GM19238 (cell line): Measurements from ENCODE around the gene TRNAU1AP.
"Not testable (repeated sequence)": the region's sequence is repeated elsewhere in the genome, so short reads cannot be mapped to it uniquely, and the experiment has no call there.

Experiments
- DNase-seq: peaks from one replicate; pipeline ENCODE4 v3.0.0; 2011; ENCODE audit warnings: low spot score; ENCODE audit not compliant: insufficient read length

TRNAU1AP gene

DNA sequence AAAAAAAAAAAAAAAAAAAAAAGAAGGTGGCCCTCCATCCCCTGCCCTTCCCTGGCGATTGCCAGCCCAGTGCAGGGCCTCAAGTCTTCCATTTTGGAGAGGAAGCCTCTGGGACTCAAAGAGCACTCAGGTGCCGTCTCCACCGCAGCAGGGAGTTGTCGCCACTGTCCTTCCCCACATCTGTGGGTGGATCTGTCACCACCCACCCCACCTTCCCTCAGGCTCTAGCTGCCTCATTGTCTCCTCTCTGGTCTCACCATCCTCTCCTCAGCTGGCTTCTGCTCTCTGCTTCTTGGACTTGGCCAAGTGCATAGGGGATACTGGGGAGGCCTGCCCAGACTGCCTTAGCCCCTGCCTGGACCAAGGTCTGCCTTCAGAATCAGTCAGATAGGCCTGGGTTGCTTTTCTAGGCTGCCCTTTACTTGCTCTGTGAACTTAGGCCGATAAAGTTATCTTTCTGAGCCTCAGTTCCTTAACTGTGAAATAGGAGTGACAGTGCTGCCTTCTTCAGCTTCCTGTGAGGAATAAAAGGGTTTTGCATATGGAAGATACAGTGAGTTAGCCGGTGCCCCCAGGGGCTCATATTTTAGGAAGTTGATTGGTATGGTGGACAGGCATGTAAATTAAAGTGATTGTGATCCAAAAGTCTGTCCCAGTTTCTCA lies 31.3 kb upstream of the TRNAU1AP start:
- no peak for DNase-seq

DNA sequence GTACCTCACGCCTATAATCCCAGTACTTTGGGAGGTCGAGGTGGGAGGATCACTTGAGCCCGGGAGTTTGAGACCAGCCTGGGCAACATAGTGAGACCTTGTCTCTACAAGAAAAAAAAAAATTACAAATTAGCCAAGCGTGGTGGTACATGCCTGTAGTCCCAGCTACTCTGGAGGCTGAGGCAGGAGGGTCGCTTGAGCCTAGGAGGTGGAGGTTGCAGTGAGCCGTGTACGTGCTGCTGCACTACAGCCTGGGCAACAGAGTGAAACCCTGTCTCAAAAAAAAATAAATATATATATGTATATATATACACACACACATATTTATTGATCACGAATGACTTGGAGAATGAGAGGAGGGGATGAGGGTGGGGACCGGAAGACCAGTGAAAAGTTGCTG lies 30.3 kb upstream of the TRNAU1AP start:
- not testable (repeated sequence) for DNase-seq

DNA sequence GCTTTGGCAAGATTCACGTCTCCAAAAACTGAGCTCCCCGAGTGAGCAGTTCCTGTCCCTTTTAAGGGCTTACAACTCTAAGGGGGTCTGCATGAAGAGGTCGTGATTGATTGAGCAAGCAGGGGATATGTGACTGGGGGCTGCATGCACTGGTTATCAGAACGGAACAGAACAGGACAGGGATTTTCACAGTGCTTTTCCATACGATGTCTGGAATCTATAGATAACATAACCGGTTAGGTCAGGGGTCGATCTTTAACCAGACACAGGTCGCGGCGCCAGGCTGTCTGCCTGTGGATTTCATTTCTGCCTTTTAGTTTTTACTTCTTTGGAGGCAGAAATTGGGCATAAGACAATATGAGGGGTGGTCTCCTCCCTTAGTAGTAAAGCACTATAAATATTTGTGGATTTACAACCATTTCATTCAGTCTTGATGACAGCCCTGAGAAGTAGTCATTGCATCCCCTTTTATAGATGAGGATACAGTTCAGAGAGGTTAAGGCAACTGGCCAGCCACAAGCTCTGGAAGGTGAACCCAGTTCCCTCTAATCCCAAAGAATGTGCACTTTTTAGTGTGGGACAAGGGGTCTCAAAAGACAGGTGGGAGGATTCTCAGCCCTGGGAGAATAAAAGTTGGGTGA lies 27.8 kb upstream of the TRNAU1AP start:
- not testable (repeated sequence) for DNase-seq

DNA sequence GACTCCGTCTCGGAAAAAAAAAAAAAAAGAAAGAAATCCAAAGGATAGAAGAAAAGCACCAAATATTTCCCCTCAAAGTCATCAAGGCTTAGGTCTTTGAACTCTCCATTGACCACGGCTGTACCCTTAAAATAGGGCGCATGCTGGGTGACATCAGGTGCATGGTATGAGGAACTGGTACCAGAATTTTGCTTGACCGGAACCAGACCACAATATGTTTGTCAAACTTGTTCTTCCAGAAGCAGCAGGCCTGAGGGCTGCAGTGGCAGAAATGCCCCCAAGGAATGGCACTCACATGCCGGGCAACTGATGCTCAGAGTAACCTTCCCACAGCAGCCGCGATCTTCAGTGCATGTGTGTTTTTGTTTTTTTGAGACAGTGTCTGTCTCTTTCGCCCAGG lies 26.0 kb upstream of the TRNAU1AP start:
- DNase-seq, result no peak

DNA sequence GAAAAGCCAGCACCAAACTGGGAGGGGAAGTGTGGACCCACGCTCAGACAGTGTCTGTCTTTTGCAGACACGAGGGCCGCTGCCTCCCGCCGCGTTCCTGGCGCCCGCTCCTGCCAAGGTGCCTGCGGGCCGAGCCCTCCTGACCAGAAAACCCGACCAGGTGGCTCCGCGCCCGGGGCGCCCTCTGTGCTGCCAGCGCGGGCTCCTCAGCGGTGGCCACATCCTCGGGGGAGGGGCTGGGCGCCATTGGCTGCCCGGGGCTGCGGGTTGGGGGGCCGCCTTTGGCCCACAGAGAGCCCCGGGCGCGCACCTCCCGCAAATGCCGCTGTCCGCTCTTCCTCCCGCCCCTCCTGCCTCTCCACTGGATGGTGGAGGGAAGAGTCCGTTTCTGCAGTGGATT lies 22.4 kb upstream of the TRNAU1AP start:
- no peak for DNase-seq

DNA sequence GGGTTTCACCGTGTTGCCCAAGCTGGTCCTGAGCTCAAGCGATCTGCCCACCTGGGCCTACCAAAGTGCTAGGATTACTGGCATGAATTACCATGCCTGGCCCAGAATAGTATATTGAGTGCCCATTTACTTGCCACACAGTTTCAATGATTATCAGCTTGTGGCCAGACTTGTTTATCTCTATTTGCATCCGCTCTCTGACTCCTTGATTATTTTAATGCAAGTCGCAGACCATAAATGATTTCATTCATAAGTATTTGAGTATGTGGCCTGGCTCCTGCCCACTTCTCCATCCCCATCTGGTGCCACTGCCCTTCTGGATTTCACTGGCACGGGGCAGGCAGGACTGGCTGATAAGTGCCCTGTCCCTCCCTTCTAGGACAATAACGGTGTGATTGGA lies 18.2 kb upstream of the TRNAU1AP start:
- DNase-seq, result no peak

DNA sequence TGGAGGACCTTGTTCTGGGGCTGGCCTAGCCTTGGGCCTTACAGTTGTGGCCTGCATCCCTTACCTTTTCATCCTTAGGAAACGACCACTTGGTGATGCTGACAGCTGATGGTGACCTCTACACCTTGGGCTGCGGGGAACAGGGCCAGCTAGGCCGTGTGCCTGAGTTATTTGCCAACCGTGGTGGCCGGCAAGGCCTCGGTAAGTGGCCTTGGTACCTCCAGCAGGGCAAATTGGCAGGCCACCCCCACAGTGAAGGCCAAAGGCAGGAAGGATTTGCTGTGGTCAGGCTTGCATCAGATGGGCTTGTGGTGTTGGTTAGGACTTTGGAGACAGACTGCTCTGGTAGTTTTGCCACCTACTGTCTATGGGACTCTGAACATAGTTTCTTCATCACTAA lies 17.7 kb upstream of the TRNAU1AP start:
- DNase-seq, result no peak

DNA sequence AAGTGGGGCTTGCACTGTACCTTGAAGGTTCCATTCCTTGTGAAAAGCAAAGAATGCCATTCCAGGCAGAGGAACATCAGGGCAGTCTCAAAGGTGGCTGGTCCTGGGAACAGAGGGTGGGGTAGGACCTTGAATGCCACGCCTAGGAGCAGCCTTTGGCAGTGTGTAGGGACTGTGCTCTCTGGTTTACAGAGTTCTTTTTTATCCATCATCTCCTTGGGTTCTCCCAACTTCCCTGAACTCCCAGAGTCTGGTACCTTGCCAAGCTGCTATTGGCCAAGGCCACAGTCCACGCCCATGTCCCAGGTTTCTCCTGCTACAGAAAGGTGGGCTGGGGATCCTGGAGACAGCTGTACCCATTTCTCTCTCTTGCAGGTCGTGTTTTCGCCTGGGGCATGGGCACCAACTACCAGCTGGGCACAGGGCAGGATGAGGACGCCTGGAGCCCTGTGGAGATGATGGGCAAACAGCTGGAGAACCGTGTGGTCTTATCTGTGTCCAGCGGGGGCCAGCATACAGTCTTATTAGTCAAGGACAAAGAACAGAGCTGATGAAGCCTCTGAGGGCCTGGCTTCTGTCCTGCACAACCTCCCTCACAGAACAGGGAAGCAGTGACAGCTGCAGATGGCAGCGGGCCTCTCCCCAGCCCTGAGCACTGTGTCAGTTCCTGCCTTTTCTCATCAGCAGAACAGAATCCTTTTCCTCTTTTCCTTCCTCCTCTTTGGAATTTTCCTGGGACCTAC lies 15.3 kb upstream of the TRNAU1AP start:
- DNase-seq, result no peak

DNA sequence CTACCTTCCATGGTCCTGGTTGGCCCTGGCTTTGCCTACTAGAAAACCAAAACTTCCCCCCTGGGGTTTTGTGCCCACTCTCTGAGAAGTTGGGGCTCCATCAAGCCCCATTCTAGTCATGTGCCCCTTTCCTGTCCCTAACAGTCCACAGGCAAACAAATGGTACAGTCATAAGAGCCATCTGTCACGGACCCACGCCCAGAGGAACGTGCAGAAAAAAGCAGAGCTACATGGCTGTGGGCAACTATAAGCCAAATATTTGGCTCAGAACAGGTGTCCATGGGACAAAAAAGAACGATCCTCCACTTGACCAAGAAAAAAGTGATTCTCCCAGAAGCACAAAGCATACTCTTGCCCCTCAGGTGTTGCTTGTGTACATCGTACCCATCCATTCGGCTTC lies 14.6 kb upstream of the TRNAU1AP start:
- no peak for DNase-seq

DNA sequence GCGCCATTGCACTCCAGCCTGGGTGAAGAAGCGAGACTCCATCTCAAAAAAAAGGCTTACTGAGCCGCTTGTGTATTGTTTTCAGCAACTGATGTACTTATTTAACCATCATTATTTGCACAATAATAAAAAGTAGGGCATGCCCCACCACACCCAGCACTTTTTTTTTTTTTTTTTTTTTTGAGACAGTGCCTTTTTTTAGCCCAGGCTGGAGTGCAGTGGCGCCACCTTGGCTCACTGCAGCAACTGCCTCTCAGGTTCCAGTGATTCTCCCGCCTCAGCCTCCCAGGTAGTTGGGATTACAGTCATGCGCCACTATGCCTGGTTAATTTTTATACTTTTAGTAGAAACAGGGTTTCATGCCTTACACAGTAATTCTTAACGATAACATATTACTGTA lies 12.2 kb upstream of the TRNAU1AP start:
- no peak for DNase-seq

DNA sequence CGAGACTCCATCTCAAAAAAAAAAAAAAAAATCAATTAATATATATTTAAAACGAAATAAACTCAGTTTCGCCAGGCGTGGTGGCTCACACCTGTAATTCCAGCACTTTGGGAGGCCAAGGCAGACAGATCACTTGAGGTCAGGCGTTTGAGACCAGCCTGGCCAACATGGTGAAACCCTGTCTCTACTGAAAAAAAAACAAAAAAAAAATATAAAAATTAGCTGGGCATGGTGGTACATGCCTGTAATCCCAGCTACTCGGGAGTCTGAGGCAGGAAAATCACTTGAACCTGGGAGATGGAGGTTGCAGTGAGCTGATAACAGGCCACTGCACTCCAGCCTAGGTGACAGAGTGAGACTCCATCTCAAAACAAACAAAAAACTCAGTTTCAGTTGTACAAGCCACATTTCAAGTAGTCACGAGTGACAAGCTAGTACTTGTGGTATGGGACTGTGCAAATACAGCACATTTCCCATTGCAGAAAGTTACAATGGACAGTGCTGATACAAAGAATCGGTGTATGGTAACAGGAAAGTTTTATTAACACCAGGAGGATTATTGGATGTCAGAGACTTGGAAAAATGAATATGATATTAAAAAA lies 11.4 kb upstream of the TRNAU1AP start:
- not testable (repeated sequence) for DNase-seq

DNA sequence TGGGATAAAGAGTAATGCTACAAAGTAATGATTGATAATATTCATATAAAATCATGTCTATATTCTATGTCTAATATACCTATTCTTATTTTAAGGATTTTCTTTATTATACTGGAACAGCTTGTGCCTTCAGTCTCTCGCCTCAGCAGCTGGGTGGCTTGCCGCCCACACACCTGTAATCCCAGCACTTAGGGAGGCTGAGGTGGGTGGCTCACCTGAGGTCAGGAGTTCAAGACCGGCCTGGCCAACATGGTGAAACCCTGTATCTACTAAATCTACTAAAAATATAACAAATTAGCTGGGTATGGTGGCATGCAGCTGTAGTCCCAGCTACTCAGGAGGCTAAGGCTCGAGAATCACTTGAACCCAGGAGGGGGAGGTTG lies 7.6 kb upstream of the TRNAU1AP start:
- no peak for DNase-seq

DNA sequence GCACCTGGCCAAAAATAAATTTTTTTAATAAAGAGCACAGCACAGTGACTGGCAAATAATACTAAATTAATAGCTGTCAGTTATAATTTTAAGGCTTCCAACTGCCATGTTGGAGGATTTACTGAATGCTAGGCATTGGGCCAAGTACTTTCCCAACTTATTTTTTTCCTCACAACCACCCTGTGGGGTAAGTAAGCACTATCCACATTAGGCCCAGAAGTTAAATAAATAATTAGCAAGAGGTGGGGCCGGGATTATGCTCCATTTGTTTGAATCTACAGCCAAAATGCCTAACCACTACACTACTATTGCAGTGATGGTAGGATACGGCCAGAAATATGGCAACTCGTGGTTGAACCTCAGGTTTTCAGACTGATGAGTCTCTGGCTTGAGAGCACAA lies 4.6 kb upstream of the TRNAU1AP start:
- DNase-seq, result no peak

DNA sequence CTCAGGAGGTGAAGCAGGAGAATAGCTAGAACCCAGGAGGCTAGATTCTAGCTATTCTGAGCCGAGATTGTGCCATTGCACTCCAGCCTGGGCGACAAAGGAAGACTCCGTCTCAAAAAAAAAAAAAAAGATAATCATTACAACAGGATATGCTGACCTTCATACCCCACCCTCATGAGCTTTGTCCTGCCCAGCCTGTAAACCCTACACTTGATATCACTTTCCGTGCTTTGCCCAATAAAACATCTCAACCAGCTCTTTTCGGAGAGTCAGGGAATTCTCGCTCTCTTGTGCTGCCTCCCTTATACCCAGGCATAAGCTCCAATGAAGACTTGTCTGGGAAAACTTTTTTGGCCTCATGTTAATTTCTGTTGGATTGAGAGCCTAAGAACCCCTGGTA lies 1.5 kb upstream of the TRNAU1AP start:
- DNase-seq, result no peak

DNA sequence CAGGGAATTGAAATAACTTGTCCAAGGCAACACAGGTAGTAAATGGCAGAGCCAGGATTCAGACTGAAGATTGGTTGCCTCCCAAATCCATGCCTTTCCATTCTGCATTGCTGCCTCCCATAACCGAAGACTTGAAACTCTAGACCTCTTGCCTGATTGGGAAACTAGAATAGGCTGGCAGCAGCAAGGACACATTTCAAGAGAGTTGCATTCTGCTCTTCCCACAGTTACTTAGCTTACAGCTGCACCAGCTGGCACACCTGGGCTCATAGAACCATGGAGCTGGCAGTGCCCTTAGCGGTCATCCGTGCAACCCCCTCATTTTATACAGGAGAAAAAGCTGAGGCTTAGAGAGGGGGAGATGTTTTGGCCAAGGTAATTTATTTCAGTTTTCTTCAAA lies 8.0 kb downstream of the TRNAU1AP start:
- no peak for DNase-seq

DNA sequence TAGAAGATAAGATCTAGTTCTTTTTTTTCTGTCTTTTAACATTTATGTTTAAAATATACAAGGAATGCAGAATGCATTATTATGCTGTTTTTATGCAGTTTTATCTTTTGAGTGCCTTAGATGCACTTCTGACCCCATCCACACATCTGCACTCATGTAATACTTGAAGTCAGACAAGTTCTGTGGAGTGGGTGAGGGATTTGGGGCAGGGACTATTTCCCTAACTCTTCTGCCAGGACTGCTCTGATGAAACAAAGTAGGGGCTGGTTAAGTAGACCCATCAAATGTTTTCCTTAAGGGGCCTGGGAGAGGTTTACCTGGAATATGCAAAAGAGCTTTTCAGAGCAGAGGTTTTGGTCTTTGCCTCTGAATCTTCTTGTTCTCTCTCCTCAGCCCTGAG lies 11.4 kb downstream of the TRNAU1AP start:
- no peak for DNase-seq

DNA sequence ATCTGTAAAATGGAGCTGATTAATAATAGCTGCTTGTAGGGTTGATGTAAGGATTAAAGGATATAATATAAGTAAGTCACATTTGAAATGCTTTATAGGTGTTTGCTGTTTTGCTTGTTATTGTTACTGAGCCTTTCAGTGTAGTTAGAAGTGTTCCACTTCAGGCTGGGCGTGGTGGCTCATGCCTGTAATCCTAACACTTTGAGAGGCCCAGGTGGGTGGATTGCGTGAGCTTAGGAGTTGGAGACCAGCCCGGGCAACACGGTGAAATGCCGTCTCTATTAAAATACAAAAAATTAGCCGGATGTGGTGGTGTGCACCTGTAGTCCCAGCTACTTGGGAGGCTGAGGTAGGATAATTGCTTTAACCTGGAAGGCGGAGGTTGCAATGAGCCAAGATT lies 12.2 kb downstream of the TRNAU1AP start:
- no peak for DNase-seq

DNA sequence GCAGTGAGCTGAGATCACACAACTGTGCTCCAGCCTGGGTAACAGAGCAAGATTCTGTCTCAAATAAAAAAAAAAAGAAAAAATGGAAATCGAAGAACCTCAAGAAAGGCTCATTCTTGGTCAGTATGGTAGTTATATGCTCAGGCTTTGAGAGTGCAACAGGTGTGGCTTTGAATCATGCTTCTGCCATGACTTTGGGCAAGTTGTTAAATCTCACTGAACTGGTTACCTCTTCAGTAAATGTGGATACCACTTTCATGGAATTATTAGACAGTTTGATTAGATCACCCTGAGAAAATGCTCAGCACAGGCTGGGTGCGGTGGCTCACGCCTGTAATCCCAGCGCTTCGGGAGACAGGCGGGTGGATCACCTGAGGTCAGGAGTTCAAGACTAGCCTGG lies 12.8 kb downstream of the TRNAU1AP start:
- DNase-seq, result no peak

DNA sequence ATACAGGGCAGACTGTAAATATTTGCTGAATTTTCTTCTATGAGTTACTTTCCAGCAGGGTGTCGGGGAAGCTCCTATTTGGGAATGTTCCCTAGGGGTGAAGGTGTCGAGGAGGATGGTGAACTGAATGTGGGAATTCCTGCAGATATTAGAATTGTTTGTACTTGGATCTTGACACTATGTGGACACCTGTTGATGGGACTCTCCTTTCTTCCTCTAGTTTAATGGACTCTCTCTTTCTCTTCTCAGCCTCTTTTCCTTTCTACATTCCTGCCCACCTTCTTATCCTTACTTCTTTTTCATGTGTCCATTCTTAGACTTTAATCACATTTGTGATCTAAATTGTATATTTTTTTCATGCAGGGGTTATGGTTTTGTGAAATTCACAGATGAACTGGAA lies 14.0 kb downstream of the TRNAU1AP start:
- DNase-seq, result no peak

DNA sequence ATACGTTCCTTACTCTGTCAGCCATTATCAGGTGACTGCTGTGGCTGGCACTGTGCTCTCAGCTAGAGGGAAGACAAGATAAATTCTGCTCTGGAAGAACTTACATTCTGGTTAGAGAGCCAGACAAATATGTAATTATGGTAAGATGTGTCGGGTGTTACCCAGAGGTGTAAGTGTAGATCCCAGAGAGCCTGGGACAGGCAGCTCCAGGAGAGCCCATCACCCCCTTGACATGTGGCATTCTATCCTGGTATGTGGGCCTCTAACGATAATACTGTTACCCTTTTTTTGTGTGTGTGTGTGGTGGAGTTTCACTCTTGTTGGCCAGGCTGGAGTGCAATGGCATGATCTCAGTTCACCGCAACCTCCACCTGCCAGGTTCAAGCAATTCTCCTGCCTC lies 19.0 kb downstream of the TRNAU1AP start:
- no peak for DNase-seq

DNA sequence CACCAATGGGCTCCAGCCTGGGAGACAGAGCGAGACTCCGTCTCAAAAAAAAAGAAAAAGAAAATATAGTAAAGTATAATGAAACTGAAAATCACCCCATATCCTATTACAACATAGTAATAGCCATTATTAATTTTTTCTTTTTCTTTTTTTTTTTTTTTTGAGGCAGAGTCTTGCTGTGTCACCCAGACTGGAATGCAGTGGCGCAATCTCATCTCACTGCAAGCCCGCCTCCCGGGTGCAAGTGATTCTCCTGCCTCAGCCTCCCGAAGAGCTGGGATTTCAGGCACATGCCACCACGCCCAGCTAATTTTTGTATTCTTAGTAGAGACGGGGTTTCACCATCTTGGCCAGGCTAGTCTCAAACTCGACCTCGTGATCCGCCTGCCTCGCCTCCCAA lies 20.0 kb downstream of the TRNAU1AP start:
- DNase-seq, result not testable (repeated sequence)

DNA sequence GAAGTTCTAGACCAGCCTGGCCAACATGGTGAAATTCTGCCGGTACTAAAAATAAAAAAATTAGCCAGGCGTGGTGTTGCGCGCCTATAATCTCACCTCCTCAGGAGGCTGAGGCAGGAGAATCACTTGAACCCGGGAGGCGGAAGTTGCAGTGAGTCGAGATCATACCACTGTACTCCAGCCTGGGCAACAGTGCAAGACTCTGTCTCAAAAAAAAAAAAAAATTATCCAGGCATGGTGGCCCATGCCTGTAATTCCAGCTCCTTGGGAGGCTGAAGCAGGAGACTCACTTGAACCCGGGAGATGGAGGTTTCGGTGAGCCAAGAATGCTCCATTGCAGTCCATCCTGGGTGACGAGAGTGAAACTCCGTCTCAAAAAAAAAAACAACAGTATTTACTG lies 20.7 kb downstream of the TRNAU1AP start:
- DNase-seq, result no peak
